Neutrophil (primary cell): ENCODE measurements around the gene MAGEB17.

ENCODE experiments used
- H3K27ac ChIP-seq: fragments of 200-600 bp; sonication (generic); 2 replicates; pipeline ENCODE4 v1.5.1; 2016; ENCODE audit warnings: mild to moderate bottlenecking, moderate library complexity
- H3K27me3 ChIP-seq: fragments of 200-600 bp; sonication (generic); 2 replicates; pipeline ENCODE4 v1.6.0; 2016; ENCODE audit warnings: mild to moderate bottlenecking
- H3K36me3 ChIP-seq: fragments of 200-600 bp; sonication (generic); 2 replicates; pipeline ENCODE4 v1.5.1; 2017
- H3K4me1 ChIP-seq, 2 experiments: fragments of 200-600 bp in 1 of 2; sonication (generic) in 1 of 2; 1 replicate in 1 of 2; 2 replicates in 1 of 2; pipeline versions ENCODE4 v1.5.1 to v1.6.1; 2013 to 2016; ENCODE audit warnings: low read depth in 1 of 2, low read length in 1 of 2, mild to moderate bottlenecking in 1 of 2, moderate library complexity in 1 of 2; ENCODE audit not compliant: control insufficient read depth in 1 of 2, insufficient read depth in 1 of 2
- H3K4me3 ChIP-seq, 2 experiments: fragments of 200-600 bp in 1 of 2; sonication (generic) in 1 of 2; 1 replicate in 1 of 2; 2 replicates in 1 of 2; pipeline ENCODE4 v1.5.1; 2013 to 2016; ENCODE audit warnings: low read depth in 1 of 2, low read length in 1 of 2, mild to moderate bottlenecking in 1 of 2, moderate library complexity in 1 of 2
- H3K9me3 ChIP-seq: fragments of 200-600 bp; sonication (generic); 2 replicates; pipeline ENCODE4 v1.5.1; 2016
- TF ChIP-seq, protein P1 (sequence below): fragments of 200-600 bp; sonication (generic); IDR thresholded peaks from 2 replicates; pipeline ENCODE4 v1.5.1; 2016; ENCODE audit warnings: antibody characterized with exemption

The MAGEB17 gene

DNA sequence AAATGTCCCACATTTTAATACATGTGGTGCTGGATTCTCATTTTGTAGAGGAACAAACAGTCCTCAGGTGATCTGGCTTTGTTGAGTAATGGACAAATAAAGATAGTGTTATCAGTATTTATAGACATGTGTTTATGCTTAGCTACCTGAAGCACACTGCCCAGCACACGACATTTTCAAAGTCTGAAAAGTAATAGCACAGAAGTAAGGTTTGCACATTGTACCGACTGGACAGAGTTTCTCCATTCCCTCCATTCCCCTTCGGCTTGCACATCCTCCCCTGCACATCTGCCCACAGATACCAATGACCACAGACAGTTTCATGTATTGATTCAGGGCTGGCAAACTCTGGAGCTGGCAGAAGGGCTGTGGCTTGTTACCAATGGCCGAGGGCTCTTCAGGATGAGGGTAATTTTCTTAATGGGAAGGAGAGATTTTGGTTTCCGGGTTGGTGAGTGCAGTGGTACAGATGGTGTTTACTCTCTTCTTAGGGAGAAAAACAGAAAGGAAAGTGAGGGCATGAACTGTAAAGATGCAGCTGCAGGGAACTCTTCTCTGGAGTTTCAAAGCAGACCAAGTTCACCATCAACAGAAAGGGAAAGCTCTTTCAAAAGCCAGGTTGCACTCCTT lies 41.6 kb upstream of the MAGEB17 start:
- Histone ChIP-seq H3K9me3 (no peaks in the 10 kb centered on the region), H3K4me1 (no peaks in the 10 kb centered on the region), H3K27ac (no peak overlapping the region), H3K4me3 (no peak overlapping the region), H3K27me3 (peaks cover 5% of the 10 kb centered on the region), H3K36me3 (no peaks in the 10 kb centered on the region)
- TF ChIP-seq, protein P1, sequence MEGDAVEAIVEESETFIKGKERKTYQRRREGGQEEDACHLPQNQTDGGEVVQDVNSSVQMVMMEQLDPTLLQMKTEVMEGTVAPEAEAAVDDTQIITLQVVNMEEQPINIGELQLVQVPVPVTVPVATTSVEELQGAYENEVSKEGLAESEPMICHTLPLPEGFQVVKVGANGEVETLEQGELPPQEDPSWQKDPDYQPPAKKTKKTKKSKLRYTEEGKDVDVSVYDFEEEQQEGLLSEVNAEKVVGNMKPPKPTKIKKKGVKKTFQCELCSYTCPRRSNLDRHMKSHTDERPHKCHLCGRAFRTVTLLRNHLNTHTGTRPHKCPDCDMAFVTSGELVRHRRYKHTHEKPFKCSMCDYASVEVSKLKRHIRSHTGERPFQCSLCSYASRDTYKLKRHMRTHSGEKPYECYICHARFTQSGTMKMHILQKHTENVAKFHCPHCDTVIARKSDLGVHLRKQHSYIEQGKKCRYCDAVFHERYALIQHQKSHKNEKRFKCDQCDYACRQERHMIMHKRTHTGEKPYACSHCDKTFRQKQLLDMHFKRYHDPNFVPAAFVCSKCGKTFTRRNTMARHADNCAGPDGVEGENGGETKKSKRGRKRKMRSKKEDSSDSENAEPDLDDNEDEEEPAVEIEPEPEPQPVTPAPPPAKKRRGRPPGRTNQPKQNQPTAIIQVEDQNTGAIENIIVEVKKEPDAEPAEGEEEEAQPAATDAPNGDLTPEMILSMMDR = no peak

DNA sequence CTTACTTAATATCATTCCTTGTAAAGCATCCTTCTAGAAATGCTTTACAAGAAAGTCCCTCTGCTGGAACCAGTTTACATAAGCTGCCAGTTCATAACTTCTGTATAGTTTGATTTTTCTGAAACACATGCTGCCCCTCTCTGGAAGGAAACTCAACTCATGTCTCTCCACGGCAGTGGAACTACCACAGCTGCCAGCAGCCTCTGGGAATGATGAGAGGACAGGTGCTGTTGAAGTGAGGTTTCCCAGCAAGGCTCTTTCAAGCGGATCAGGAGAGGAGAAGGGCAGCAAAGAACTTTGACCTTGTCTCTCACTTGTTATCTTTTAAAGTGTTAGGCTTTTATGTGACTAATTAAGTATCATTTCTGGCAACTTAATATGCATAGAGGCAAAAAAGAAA lies 36.6 kb upstream of the MAGEB17 start:
- Histone ChIP-seq H3K4me1 (no peaks in the 10 kb centered on the region), H3K27ac (no peak overlapping the region), H3K9me3 (no peaks in the 10 kb centered on the region), H3K4me3 (no peak overlapping the region), H3K36me3 (no peaks in the 10 kb centered on the region), H3K27me3 (no peaks in the 10 kb centered on the region)
- TF ChIP-seq, protein P1 = no peak

DNA sequence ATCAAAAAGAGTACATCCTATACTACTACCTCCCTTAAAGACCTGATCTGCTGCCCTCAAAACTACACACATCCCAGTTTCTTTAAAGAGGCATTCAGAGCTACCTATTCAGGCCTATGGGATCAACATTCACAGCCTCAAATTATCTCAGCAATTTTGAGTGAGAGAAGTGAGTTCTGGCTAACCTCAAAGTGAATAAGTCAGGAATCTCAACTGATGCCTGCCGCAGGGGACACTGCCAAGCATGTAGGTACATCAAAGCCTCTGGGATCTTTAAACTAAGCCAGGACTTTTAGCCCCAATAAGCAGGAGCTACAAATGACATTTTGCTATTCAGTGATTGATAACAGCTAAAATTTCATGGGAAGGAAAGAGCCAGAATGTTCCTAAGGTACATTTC lies 32.3 kb upstream of the MAGEB17 start:
- TF ChIP-seq, protein P1 = no peak
- no peaks in the 10 kb centered on the region for H3K27me3 ChIP-seq
- H3K36me3 ChIP-seq = no peaks in the 10 kb centered on the region
- no peaks in the 10 kb centered on the region for H3K4me1 ChIP-seq
- H3K4me3 ChIP-seq = no peak overlapping the region
- H3K9me3 ChIP-seq = no peaks in the 10 kb centered on the region
- no peak overlapping the region for H3K27ac ChIP-seq

DNA sequence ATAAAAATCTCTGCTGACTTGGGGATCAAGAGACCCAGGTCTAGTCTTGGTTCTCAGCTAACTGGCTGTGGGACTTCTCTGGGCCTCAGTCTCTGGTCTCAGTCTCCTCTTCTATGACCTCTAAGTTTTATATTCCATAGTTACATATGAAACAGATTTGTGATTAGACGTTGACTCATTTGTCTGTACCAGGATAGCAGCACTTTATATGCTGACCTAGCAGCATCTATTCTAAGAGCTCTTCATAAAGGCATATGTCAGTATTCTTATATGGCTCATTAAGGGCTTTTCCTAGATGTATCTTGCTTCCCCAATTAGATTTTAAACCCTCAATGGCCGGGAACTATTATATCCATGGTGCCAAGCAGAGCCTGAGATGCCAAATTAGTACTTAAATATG lies 31.2 kb upstream of the MAGEB17 start:
- H3K4me3 ChIP-seq = no peak overlapping the region
- no peak overlapping the region for H3K27ac ChIP-seq
- no peaks in the 10 kb centered on the region for H3K4me1 ChIP-seq
- no peaks in the 10 kb centered on the region for H3K27me3 ChIP-seq
- no peaks in the 10 kb centered on the region for H3K36me3 ChIP-seq
- TF ChIP-seq, protein P1 = no peak
- no peaks in the 10 kb centered on the region for H3K9me3 ChIP-seq

DNA sequence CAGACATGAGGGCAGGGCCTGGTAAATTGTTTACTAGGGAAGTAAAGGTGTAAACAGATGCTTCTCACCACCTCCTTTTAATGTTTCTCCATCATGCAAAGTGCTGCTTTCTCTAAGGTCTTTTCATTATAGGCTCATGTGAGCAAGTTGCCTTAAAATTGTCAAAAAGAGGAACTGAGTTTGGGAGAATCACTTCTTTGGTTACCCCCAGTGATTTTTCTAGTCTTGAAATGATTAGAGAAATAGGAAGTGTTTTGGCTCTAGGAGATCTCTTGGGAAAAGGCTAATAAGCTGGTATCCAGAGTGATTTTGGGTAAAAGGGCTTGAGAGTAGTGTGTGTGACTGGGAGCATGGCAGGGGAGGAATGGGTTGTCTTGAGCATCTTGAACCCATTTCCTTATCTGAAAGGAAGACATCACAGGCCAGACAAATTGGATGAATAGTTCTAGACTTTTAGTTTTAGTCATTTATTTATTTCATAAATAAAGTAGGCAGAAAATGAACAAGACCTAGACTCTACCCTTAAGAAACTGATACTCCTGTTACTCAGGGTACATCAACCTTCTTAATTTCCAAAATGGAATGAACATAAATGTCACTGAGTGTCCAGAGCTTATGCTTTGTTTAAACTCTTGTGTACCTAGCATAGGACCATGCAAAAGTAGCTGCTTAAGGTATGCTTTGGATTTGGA lies 29.7 kb upstream of the MAGEB17 start:
- Histone ChIP-seq H3K27me3 (no peaks in the 10 kb centered on the region), H3K4me1 (no peaks in the 10 kb centered on the region), H3K9me3 (no peaks in the 10 kb centered on the region), H3K36me3 (no peaks in the 10 kb centered on the region), H3K27ac (no peak overlapping the region), H3K4me3 (no peak overlapping the region)
- TF ChIP-seq, protein P1 = no peak
